Activated T-cell treated with anti-CD3 and anti-CD28 coated beads, Interleukin-2, amount 50 U/mL, for 24 hours (primary cell): ENCODE data around the gene FOXS1.

Experiments
- DNase-seq: peaks from one replicate; pipeline ENCODE4 v3.0.0-alpha.2; 2020
- H3K27ac Mint-ChIP-seq: 2 replicates; pipeline ENCODE4 v1.8.0; 2020; ENCODE audit warnings: mild to moderate bottlenecking, mixed read lengths
- H3K27me3 Mint-ChIP-seq: 2 replicates; pipeline ENCODE4 v1.8.0; 2020; ENCODE audit warnings: mixed read lengths
- H3K36me3 Mint-ChIP-seq: 2 replicates; pipeline ENCODE4 v1.8.0; 2020; ENCODE audit warnings: low read depth, mixed read lengths
- H3K4me1 Mint-ChIP-seq: 2 replicates; pipeline ENCODE4 v1.8.0; 2020; ENCODE audit warnings: low read depth, mixed read lengths
- H3K4me3 Mint-ChIP-seq: 2 replicates; pipeline ENCODE4 v1.8.0; 2020; ENCODE audit warnings: mild to moderate bottlenecking, moderate library complexity, mixed read lengths
- H3K9me3 Mint-ChIP-seq: 2 replicates; pipeline ENCODE4 v1.8.0; 2020; ENCODE audit warnings: mixed read lengths

Gene FOXS1

GRCh38 chr20:31845300-31845863 is at the start of gene FOXS1:
FOXS1 (minus strand) TSS chr20:31845604; CDS start chr20:31845542, 62 bp downstream.
- DNase-seq: no peak
- Mint-ChIP-seq H3K4me3 (no peak within 1 kb of the TSS), H3K27me3 (peaks cover 20% of the 10 kb centered on the region), H3K27ac (no peak within 1 kb of the TSS), H3K9me3 (no peaks in the 10 kb centered on the region), H3K4me1 (no peaks in the 10 kb centered on the region), H3K36me3 (no peaks in the 10 kb centered on the region)

DNA sequence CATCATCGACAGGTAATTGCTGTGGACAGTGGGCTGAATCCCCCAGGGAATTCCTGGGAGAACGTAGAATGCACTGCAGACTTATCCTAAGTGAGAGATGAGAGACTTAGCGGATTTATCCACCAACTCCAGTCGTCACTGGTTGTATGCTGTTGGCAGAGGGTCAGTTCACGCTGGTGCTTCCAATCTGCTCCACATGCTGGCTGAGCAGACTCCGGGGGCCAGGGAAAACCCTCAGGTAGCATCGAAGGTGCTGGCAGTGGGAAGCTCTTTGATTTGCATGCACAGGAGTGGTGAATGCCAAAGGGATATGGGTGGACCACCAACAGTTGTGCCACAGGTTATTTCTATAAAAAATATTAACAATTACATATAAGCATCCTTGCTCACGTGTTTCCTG is 45.2 kb upstream of the FOXS1 start:
- Mint-ChIP-seq H3K4me1 (no peaks in the 10 kb centered on the region), H3K27me3 (peaks cover 6% of the 10 kb centered on the region), H3K9me3 (no peaks in the 10 kb centered on the region), H3K4me3 (no peak overlapping the region), H3K36me3 (no peaks in the 10 kb centered on the region), H3K27ac (no peak overlapping the region)
- no peak for DNase-seq

DNA sequence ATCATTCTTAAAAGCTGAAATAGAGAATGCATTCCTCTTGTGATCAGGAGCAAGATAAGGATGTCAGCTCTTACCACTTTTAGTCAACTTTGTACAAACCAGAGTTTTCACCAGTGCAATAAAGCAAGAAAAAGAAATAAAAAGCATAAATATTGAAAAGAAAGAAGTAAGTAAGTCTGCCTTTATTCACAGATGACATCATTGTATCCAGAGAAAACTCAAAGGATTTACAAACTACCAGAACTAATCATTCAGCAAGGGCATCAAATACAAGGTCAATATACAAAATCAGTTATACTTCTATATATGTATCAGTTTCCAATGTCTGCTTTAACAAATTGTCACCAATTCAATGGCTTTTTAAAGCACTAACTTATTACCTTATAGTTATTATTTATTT is 38.4 kb upstream of the FOXS1 start:
- Mint-ChIP-seq H3K4me3 (no peak overlapping the region), H3K27ac (no peak overlapping the region)

DNA sequence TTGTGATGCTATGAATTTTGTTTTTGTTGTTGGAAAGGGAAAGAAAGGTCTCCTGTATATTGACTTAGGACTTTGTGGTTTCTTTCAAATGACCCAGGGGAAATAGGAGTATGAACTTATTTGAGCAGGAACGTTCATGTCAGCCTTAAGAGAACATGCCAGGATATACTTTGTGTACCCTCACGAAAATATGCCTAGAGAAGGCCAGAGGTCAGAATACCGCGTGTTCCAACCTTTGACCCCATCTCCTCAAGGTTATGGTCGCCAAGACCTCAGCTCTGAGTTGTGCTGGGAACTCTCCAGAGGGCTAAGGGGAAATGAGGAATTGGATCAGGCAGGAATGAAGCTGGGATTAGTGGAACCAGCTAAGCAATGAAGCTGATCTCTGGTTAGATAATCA is 36.5 kb upstream of the FOXS1 start:
- peaks cover 13% of the 10 kb centered on the region for H3K4me1 Mint-ChIP-seq
- peaks cover 10% of the 10 kb centered on the region for H3K27me3 Mint-ChIP-seq
- no peak overlapping the region for H3K27ac Mint-ChIP-seq
- H3K9me3 Mint-ChIP-seq: no peaks in the 10 kb centered on the region
- no peak for DNase-seq
- no peak overlapping the region for H3K4me3 Mint-ChIP-seq
- no peaks in the 10 kb centered on the region for H3K36me3 Mint-ChIP-seq

More for the DNA sequence above, 38.4 kb upstream of the FOXS1 start:
- H3K36me3 Mint-ChIP-seq: no peaks in the 10 kb centered on the region
- no peaks in the 10 kb centered on the region for H3K9me3 Mint-ChIP-seq
- H3K4me1 Mint-ChIP-seq: peaks cover 13% of the 10 kb centered on the region
- H3K27me3 Mint-ChIP-seq: peaks cover 7% of the 10 kb centered on the region
- no peak for DNase-seq

DNA sequence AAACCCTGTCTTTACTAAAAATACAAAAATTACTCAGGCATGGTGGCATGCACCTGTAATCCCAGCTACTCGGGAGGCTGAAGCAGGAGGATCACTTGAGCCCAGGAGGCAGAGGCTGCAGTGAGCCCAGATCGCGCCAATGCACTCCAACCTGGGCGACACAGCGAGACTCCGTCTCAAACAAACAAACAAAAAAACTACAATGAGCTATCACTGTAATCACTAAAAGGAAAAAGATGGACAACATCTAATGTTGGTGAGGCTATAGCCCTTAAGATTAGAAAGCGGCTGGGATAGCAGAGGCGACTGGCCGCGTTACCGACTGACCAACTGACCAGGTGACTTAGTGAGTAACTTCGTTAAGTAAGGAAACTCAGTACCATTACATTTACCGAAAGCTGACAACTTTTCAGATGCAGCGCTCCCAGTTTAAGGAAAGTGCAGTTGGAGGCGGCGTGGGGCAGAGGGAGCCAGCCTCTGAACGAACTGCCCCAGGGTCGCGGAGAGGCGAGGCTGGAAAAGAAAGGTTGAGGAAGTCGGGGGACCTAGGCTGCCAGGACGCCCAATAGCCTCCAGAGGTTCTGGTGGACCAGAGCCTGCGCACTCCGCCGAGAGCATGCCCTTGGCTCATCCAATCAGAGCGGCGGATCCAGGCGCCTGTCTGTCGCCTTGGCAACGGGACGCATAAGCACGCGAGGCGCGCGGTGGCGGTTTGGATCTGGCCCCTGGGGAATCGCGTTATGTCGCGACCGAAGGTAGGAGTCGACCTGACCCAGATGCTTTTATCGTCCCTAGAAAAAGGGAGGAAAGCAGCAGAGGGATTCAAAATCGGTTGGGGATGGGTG is 34.0 kb upstream of the FOXS1 start:
- DNase-seq: peak; percentile 87
- Mint-ChIP-seq H3K27me3 (peaks cover 3% of the 10 kb centered on the region), H3K27ac (peak overlapping the region; percentile 90), H3K4me3 (peak overlapping the region; percentile 87), H3K36me3 (no peaks in the 10 kb centered on the region), H3K4me1 (peaks cover 13% of the 10 kb centered on the region), H3K9me3 (no peaks in the 10 kb centered on the region)

- H3K27me3 Mint-ChIP-seq: peaks cover 10% of the 10 kb centered on the region
- peaks cover 13% of the 10 kb centered on the region for H3K4me1 Mint-ChIP-seq
- H3K9me3 Mint-ChIP-seq: no peaks in the 10 kb centered on the region
These were observed 32.3 kb upstream of the FOXS1 start for GRCh38 chr20:31877684-31878083.

DNA sequence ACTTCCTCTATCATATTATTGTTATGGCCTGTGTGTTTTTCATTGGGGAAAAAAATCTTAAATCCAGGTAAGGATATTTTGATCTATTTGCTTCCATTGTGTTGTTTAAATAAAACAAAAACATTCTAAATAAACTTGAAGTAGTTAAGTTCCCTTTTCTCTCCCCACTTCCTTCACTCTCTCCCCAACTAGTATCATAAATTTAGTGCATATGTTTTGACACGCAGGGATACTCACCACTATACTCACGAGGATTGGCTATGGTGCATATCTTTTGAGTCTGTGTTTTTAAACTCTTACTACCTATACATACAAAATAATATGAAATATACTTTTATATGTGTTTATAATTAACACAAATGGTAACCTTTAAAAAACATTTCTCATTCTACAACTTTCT is 30.3 kb upstream of the FOXS1 start:
- no peaks in the 10 kb centered on the region for H3K36me3 Mint-ChIP-seq
- H3K4me3 Mint-ChIP-seq: no peak overlapping the region
- no peaks in the 10 kb centered on the region for H3K9me3 Mint-ChIP-seq
- H3K27me3 Mint-ChIP-seq: peaks cover 28% of the 10 kb centered on the region
- peaks cover 17% of the 10 kb centered on the region for H3K4me1 Mint-ChIP-seq
- no peak overlapping the region for H3K27ac Mint-ChIP-seq
- no peak for DNase-seq

More at GRCh38 chr20:31877684-31878083, 32.3 kb upstream of the FOXS1 start:
- DNase-seq: no peak
- Mint-ChIP-seq H3K36me3 (no peaks in the 10 kb centered on the region), H3K27ac (no peak overlapping the region), H3K4me3 (no peak overlapping the region)

GRCh38 chr20:31872406-31872805 is 27.0 kb upstream of the FOXS1 start:
- H3K4me1 Mint-ChIP-seq: peaks cover 10% of the 10 kb centered on the region
- H3K9me3 Mint-ChIP-seq: no peaks in the 10 kb centered on the region
- no peak overlapping the region for H3K4me3 Mint-ChIP-seq
- no peak overlapping the region for H3K27ac Mint-ChIP-seq
- DNase-seq: no peak
- H3K36me3 Mint-ChIP-seq: no peaks in the 10 kb centered on the region
- peaks cover 47% of the 10 kb centered on the region for H3K27me3 Mint-ChIP-seq

DNA sequence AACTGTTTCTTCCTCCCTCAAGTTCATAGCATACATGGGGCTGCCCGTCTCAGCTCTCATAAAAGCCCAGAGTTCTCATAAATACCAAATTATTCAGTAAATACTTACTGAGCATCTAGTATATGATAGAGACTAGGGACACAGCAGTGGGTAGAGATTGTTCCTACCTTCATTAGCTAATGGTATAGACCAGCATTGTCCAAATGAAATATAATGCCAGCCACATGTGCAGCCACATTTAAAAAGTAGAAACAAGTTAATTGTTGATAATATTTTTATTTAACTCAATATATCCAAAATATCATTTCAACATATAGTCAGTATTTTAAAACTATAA is 26.2 kb upstream of the FOXS1 start:
- no peak for DNase-seq
- H3K27me3 Mint-ChIP-seq: peaks cover 47% of the 10 kb centered on the region
- no peaks in the 10 kb centered on the region for H3K9me3 Mint-ChIP-seq
- H3K27ac Mint-ChIP-seq: no peak overlapping the region
- H3K4me3 Mint-ChIP-seq: no peak overlapping the region
- H3K4me1 Mint-ChIP-seq: peaks cover 10% of the 10 kb centered on the region
- no peaks in the 10 kb centered on the region for H3K36me3 Mint-ChIP-seq

DNA sequence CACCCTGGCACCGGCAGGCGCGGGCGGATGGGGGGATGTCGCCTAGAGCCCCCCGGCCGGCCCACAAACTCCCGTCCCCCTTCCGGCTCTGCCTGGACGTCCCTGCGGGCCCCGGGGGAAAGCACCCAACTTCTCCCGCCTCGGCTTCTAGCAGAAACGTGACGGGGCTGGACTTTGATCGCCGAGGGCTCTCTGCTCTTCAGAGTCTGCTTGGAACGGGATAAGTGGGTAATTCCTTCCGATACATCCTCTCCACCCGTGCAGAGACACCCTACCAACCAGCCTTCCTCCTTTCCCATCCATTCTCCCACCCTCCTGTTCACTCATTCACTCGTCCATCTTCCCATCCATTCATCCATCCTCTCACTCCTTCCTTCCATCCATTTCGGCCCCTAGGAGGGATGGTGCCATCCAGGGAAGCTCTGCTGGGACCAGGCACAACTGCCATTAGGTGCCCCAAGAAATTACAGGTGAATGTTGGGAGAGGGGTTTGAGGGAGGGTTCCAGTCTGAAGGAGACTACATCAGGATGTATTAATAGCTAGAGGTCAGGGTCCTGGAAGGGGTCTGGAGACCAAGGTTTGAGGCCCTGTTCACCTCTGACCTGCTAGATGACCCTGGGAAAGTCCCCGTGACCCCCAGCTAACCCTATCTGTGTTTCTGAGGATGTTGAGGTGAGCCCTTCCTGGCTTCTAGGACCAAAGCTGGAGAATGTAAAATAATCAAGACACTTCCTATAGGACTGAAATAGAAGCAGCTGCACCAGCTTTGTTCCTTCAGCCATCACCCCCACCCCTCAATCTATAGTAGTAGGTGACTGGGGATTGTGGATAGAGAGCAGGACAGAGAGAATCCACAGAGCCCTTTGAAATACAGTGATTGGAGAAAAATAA is 25.6 kb upstream of the FOXS1 start:
- Mint-ChIP-seq H3K9me3 (no peaks in the 10 kb centered on the region), H3K4me3 (peak overlapping the region; percentile 52), H3K4me1 (peaks cover 10% of the 10 kb centered on the region), H3K36me3 (no peaks in the 10 kb centered on the region), H3K27ac (peak overlapping the region; percentile 4), H3K27me3 (peaks cover 47% of the 10 kb centered on the region)
- DNase-seq: no peak

GRCh38 chr20:31869942-31870725 is 24.7 kb upstream of the FOXS1 start, which contains the start of the genes DUSP15 and TTLL9:
DUSP15 (minus strand) TSS chr20:31870527; CDS start chr20:31870337, 190 bp downstream.
TTLL9 (plus strand) TSS chr20:31870634; CDS start chr20:31871127, 493 bp downstream.
- DNase-seq: peak; percentile 49
- peaks cover 10% of the 10 kb centered on the region for H3K4me1 Mint-ChIP-seq
- no peaks in the 10 kb centered on the region for H3K36me3 Mint-ChIP-seq
- H3K9me3 Mint-ChIP-seq: no peaks in the 10 kb centered on the region
- peak within 1 kb of the TSS; percentile 74 for H3K27ac Mint-ChIP-seq
- H3K27me3 Mint-ChIP-seq: peaks cover 47% of the 10 kb centered on the region
- peak within 1 kb of the TSS; percentile 75 for H3K4me3 Mint-ChIP-seq

- Mint-ChIP-seq H3K27me3 (peaks cover 47% of the 10 kb centered on the region), H3K27ac (no peak overlapping the region)
These were observed 24.2 kb upstream of the FOXS1 start for GRCh38 chr20:31869673-31869941.

GRCh38 chr20:31868853-31869672 is 23.7 kb upstream of the FOXS1 start:
- H3K27ac Mint-ChIP-seq: no peak overlapping the region
- DNase-seq: no peak
- peaks cover 10% of the 10 kb centered on the region for H3K4me1 Mint-ChIP-seq
- H3K4me3 Mint-ChIP-seq: peak overlapping the region; percentile 75
- no peaks in the 10 kb centered on the region for H3K36me3 Mint-ChIP-seq
- H3K27me3 Mint-ChIP-seq: peaks cover 47% of the 10 kb centered on the region
- H3K9me3 Mint-ChIP-seq: no peaks in the 10 kb centered on the region

More at GRCh38 chr20:31869673-31869941, 24.2 kb upstream of the FOXS1 start:
- Mint-ChIP-seq H3K9me3 (no peaks in the 10 kb centered on the region), H3K36me3 (no peaks in the 10 kb centered on the region), H3K4me1 (peaks cover 10% of the 10 kb centered on the region), H3K4me3 (peak overlapping the region; percentile 75)
- DNase-seq: no peak
